Thyroid gland (tissue), 4 donors: Measurements from ENCODE around the gene TSPAN17.

ENCODE experiments used
- POLR2A ChIP-seq, 2 donors: fragments of 450-650 bp; IDR thresholded peaks; one replicate each; pipeline ENCODE4 v1.6.1; 2017; ENCODE audit warnings: antibody characterized with exemption in 2 of 2, mild to moderate bottlenecking in 2 of 2, moderate library complexity in 1 of 2
- TF ChIP-seq, protein P1 (sequence below), 6 experiments: fragments of 200-600 bp in 3 of 6; fragments of 450-650 bp in 3 of 6; sonication (generic) in 3 of 6; IDR thresholded peaks; one replicate each; pipeline ENCODE4 v1.5.1; 2016 to 2019; ENCODE audit warnings: antibody characterized with exemption in 6 of 6, mild to moderate bottlenecking in 2 of 6, inconsistent platforms in 1 of 6, moderate library complexity in 1 of 6

DNA sequence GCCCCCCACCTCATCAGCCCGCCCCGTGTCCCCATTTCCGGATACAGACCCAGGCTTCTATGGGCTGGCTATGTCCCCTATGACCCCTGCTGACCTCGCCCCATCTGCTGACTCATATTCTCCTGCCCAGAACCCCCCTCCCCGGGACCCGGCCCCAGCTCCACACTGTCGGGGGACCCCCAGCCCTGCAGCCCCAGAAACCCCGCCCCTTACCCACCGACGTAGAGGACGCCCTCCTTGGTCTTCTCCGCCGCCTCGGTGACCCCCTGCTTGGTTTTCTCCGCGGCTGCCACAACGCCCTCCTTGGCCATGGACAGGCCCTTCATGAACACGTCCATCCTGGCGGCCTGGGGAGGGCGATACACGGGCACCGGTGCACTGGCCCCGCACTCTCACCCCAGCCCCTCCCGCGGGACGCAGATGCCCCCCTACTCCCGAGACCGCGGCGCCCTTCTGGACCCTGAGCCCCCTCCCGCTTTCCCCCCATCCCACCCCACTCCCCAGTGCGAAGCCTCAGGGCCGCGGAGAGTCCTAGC lies 17.9 kb upstream of the TSPAN17 start:
- TF ChIP-seq, protein P1, sequence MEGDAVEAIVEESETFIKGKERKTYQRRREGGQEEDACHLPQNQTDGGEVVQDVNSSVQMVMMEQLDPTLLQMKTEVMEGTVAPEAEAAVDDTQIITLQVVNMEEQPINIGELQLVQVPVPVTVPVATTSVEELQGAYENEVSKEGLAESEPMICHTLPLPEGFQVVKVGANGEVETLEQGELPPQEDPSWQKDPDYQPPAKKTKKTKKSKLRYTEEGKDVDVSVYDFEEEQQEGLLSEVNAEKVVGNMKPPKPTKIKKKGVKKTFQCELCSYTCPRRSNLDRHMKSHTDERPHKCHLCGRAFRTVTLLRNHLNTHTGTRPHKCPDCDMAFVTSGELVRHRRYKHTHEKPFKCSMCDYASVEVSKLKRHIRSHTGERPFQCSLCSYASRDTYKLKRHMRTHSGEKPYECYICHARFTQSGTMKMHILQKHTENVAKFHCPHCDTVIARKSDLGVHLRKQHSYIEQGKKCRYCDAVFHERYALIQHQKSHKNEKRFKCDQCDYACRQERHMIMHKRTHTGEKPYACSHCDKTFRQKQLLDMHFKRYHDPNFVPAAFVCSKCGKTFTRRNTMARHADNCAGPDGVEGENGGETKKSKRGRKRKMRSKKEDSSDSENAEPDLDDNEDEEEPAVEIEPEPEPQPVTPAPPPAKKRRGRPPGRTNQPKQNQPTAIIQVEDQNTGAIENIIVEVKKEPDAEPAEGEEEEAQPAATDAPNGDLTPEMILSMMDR (IDR thresholded peaks at IDR 0.05), result no peak
- no peak for TF ChIP-seq POLR2A (IDR thresholded peaks at IDR 0.05)
